ENCODE data around the gene KCNC4.

The KCNC4 gene

GRCh38 chr1:110243146-110243545 lies 33.0 kb downstream of the KCNC4 start:
- TF ChIP-seq CTCF (conservative IDR thresholded peaks at IDR 0.05): no peak
- H3K27ac ChIP-seq: peak overlapping the region; percentile 99

GRCh38 chr1:110243574-110243973 lies 33.5 kb downstream of the KCNC4 start:
- no peak for TF ChIP-seq CTCF (conservative IDR thresholded peaks at IDR 0.05)
- peak overlapping the region; percentile 99 for H3K27ac ChIP-seq

- TF ChIP-seq CTCF (conservative IDR thresholded peaks at IDR 0.05): no peak
- no peak overlapping the region; the same call in 1 of the 2 replicates for H3K27ac ChIP-seq
Observed at GRCh38 chr1:110245876-110246620, 35.9 kb downstream of the KCNC4 start.

- H3K27ac ChIP-seq: no peak overlapping the region
- TF ChIP-seq CTCF (conservative IDR thresholded peaks at IDR 0.05): no peak
Observed at GRCh38 chr1:110248746-110249145, 38.6 kb downstream of the KCNC4 start.

GRCh38 chr1:110249256-110249655 lies 39.1 kb downstream of the KCNC4 start:
- H3K27ac ChIP-seq: no peak overlapping the region
- no peak for TF ChIP-seq CTCF (conservative IDR thresholded peaks at IDR 0.05)

GRCh38 chr1:110250008-110250407 lies 39.9 kb downstream of the KCNC4 start:
- no peak for TF ChIP-seq CTCF (conservative IDR thresholded peaks at IDR 0.05)
- H3K27ac ChIP-seq: no peak overlapping the region

GRCh38 chr1:110250749-110251148 lies 40.6 kb downstream of the KCNC4 start:
- no peak for TF ChIP-seq CTCF (conservative IDR thresholded peaks at IDR 0.05)
- no peak overlapping the region for H3K27ac ChIP-seq
